CD14-positive monocyte (primary cell): ENCODE data around the gene KCNQ1OT1. TPM values are rescaled to one million over a fixed set of nuclear protein-coding genes. Genes with fewer than 3 reads are reported as not detected.

ENCODE experiments used
- DNase-seq, 3 donors: peaks; one replicate each; pipeline ENCODE4 v3.0.0-alpha.2; 2011 to 2022
- H2AFZ ChIP-seq: 2 replicates; pipeline ENCODE4 v1.6.0; 2012; ENCODE audit warnings: mild to moderate bottlenecking, low read depth, low read length, inconsistent platforms; ENCODE audit not compliant: insufficient read depth, poor library complexity, severe bottlenecking
- H3K27ac ChIP-seq, 2 donors: 1 replicate in 1 of 2; 2 replicates in 1 of 2; pipeline ENCODE4 v1.5.1; 2012 to 2013; ENCODE audit warnings: low read length in 2 of 2, control low read depth in 1 of 2, inconsistent platforms in 1 of 2, low read depth in 1 of 2, mild to moderate bottlenecking in 1 of 2
- H3K27me3 ChIP-seq, 2 donors: one replicate each; pipeline versions ENCODE4 v1.6.0 to v1.6.1; 2011 to 2013; ENCODE audit warnings: low read length in 2 of 2; ENCODE audit not compliant: control insufficient read depth in 2 of 2, insufficient read depth in 2 of 2
- H3K36me3 ChIP-seq, 2 donors: replicated peaks in 1 of 2; 1 replicate in 1 of 2; 2 replicates in 1 of 2; pipeline versions ENCODE4 v1.5.1 to v1.6.1; 2012 to 2013; ENCODE audit warnings: low read length in 2 of 2, control low read depth in 1 of 2, inconsistent platforms in 1 of 2, mild to moderate bottlenecking in 1 of 2; ENCODE audit not compliant: insufficient read depth in 2 of 2, control insufficient read depth in 1 of 2
- H3K4me1 ChIP-seq, 2 donors: 1 replicate in 1 of 2; 2 replicates in 1 of 2; pipeline versions ENCODE4 v1.5.1 to v1.6.1; 2012 to 2013; ENCODE audit warnings: low read length in 2 of 2, control low read depth in 1 of 2, inconsistent platforms in 1 of 2, mild to moderate bottlenecking in 1 of 2, moderate library complexity in 1 of 2; ENCODE audit not compliant: insufficient read depth in 2 of 2, control insufficient read depth in 1 of 2
- H3K4me2 ChIP-seq: replicated peaks from 2 replicates; pipeline ENCODE3; 2012; ENCODE audit warnings: low read length, moderate library complexity, mild to moderate bottlenecking; ENCODE audit not compliant: poor library complexity, severe bottlenecking; ENCODE audit errors: extremely low read depth
- H3K4me3 ChIP-seq, 3 experiments: fragments of 200-600 bp in 1 of 3; sonication (generic) in 1 of 3; replicated peaks in 1 of 3; 1 replicate in 2 of 3; 2 replicates in 1 of 3; pipeline ENCODE4 v1.5.1; 2011 to 2013; ENCODE audit warnings: low read length in 3 of 3, mild to moderate bottlenecking in 3 of 3, control low read depth in 2 of 3, low read depth in 2 of 3, inconsistent platforms in 1 of 3, moderate library complexity in 1 of 3
- H3K79me2 ChIP-seq: 2 replicates; pipeline ENCODE4 v1.6.0; 2012; ENCODE audit warnings: mild to moderate bottlenecking, control low read depth, inconsistent platforms, low read length, moderate library complexity; ENCODE audit not compliant: insufficient read depth
- H3K9ac ChIP-seq: 2 replicates; pipeline ENCODE4 v1.6.0; 2017; ENCODE audit warnings: low read length, mild to moderate bottlenecking; ENCODE audit not compliant: insufficient read depth, poor library complexity, severe bottlenecking
- H3K9me3 ChIP-seq, 2 donors: replicated peaks in 1 of 2; 1 replicate in 1 of 2; 2 replicates in 1 of 2; pipeline versions ENCODE4 v1.5.1 to v1.6.1; 2012 to 2013; ENCODE audit warnings: low read length in 2 of 2, control low read depth in 1 of 2; ENCODE audit not compliant: control insufficient read depth in 1 of 2, insufficient read depth in 1 of 2
- H4K20me1 ChIP-seq: 2 replicates; pipeline ENCODE4 v1.6.0; 2012; ENCODE audit warnings: mild to moderate bottlenecking, low read length, control low read depth, moderate library complexity; ENCODE audit not compliant: insufficient read depth
- H3K27ac Mint-ChIP-seq, 7 donors: one replicate each; pipeline ENCODE4 v1.8.0; 2020; ENCODE audit warnings: mild to moderate bottlenecking in 7 of 7, mixed read lengths in 7 of 7, moderate library complexity in 6 of 7, inconsistent platforms in 2 of 7
- H3K27me3 Mint-ChIP-seq, 3 donors: one replicate each; pipeline ENCODE4 v1.8.0; 2021 to 2022; ENCODE audit warnings: low read depth in 3 of 3, mild to moderate bottlenecking in 3 of 3, mixed read lengths in 3 of 3, moderate library complexity in 3 of 3, inconsistent platforms in 1 of 3
- H3K36me3 Mint-ChIP-seq, 2 donors: one replicate each; pipeline ENCODE4 v1.8.0; 2020; ENCODE audit warnings: mixed read lengths in 2 of 2, inconsistent platforms in 1 of 2, mild to moderate bottlenecking in 1 of 2
- H3K4me1 Mint-ChIP-seq: one replicate; pipeline ENCODE4 v1.8.0; 2020; ENCODE audit warnings: mild to moderate bottlenecking, mixed read lengths
- H3K4me3 Mint-ChIP-seq, 2 donors: one replicate each; pipeline ENCODE4 v1.8.0; 2020; ENCODE audit warnings: mild to moderate bottlenecking in 2 of 2, mixed read lengths in 2 of 2, moderate library complexity in 1 of 2
- H3K9me3 Mint-ChIP-seq, 7 donors: one replicate each; pipeline ENCODE4 v1.8.0; 2020 to 2022; ENCODE audit warnings: mixed read lengths in 7 of 7, mild to moderate bottlenecking in 6 of 7, moderate library complexity in 6 of 7, inconsistent platforms in 2 of 7
- WGBS: methylation state at CpG from one replicate; pipeline ENCODE4 v1.1.5; 2013; ENCODE audit warnings: missing lambda C conversion rate; ENCODE audit not compliant: insufficient coverage; 5-methylcytosine and 5-hydroxymethylcytosine counted together
- intact Hi-C, 2 donors: fragments of 100-400 bp; cut with micrococcal nuclease; formaldehyde crosslinking; loops; one replicate each; pipeline versions ENCODE4 v1.15.0 to v1.15.1; 2023
- polyA plus RNA-seq, 3 donors: library from polyadenylated mRNA; depleted of rRNA in 1 of 3; unstranded in 2 of 3; stranded (reverse) in 1 of 3; fragments of 300-500 nt in 2 of 3; fragments of >200 nt in 1 of 3; fragmentation: Illumina TruSeq in 2 of 3; gene quantifications; 1 replicate in 2 of 3; 2 replicates in 1 of 3; pipeline ENCODE4 v1.2.3, GENCODE V29; 2012 to 2021
- TF ChIP-seq, protein P1 (sequence below): fragments of 200-600 bp; IDR thresholded peaks from one replicate; pipeline ENCODE4 v1.8.0; 2022; ENCODE audit warnings: antibody characterized with exemption, mild to moderate bottlenecking

Gene KCNQ1OT1
- polyA plus RNA-seq, 3 donors = 0.01 to 0.04 (median 0.03) TPM

DNA sequence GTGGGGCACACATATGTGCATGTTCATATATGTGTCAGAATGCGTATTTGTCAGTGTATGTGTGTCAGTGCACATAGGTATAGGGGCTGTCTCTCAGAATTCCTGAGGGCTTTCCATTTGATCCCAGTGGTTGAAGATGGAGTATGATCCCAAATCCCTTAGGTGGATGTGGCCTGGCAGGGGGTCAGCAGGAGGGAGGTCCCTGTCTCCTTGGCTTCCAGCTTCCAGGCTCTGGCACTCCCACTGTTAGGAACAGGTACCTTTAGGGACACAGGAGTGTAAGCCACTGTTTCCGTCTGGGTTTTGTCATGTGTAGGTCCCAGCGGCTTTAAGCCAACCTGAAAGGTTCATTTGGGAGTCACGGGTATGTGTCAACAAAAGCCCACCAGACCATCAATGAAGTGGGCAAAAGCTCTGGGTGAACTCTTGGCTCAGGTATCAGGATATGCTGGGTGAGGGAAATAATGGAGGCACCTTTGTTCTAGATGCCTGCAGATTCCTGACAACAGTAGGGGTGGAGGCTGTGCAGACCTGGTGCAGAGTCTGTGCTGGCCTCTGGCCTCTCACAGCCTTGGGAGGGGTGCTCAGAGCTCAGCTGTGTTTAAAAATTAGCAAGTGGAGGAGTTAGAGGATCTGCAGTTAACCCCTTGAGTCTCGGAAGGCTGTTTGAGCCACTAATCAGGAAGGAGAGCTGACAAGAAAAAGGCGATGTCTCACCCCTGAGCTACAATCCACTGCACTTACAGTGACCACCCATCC is 9.0 kb downstream of the KCNQ1OT1 start:
- no peak for DNase-seq
- H3K9me3 ChIP-seq = no peaks in the 10 kb centered on the region
- no peak overlapping the region for H3K4me3 ChIP-seq
- Mint-ChIP-seq H3K4me3 (no peak overlapping the region), H3K9me3 (no peaks in the 10 kb centered on the region), H3K27ac (no peak overlapping the region), H3K4me1 (peaks cover 7% of the 10 kb centered on the region), H3K36me3 (peaks cover 27 to 38% of the 10 kb centered on the region in 2 donors), H3K27me3 (peaks cover 0 to 2% (median 0%) of the 10 kb centered on the region in 3 donors)
- peaks cover 9 to 43% of the 10 kb centered on the region in 2 donors for H3K36me3 ChIP-seq
- TF ChIP-seq, protein P1, sequence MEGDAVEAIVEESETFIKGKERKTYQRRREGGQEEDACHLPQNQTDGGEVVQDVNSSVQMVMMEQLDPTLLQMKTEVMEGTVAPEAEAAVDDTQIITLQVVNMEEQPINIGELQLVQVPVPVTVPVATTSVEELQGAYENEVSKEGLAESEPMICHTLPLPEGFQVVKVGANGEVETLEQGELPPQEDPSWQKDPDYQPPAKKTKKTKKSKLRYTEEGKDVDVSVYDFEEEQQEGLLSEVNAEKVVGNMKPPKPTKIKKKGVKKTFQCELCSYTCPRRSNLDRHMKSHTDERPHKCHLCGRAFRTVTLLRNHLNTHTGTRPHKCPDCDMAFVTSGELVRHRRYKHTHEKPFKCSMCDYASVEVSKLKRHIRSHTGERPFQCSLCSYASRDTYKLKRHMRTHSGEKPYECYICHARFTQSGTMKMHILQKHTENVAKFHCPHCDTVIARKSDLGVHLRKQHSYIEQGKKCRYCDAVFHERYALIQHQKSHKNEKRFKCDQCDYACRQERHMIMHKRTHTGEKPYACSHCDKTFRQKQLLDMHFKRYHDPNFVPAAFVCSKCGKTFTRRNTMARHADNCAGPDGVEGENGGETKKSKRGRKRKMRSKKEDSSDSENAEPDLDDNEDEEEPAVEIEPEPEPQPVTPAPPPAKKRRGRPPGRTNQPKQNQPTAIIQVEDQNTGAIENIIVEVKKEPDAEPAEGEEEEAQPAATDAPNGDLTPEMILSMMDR = no peak
- H3K27ac ChIP-seq = no peak overlapping the region
- H3K4me1 ChIP-seq = no peaks in the 10 kb centered on the region
- H3K79me2 ChIP-seq = no peaks in the 10 kb centered on the region
- H3K27me3 ChIP-seq = no peaks in the 10 kb centered on the region
- no peak overlapping the region for H3K4me2 ChIP-seq
- intact Hi-C loops = loop anchor here in 1 of 2 donors (10.0 kb wide), 1 partner anchor 194 kb away; the partner anchor contains the start of gene CDKN1C
- no peak overlapping the region for H2AFZ ChIP-seq
- WGBS = 97% methylated on average over 6 of the region's 6 CpGs
- H3K9ac ChIP-seq = no peak overlapping the region
- peaks cover 96% of the 10 kb centered on the region for H4K20me1 ChIP-seq

DNA sequence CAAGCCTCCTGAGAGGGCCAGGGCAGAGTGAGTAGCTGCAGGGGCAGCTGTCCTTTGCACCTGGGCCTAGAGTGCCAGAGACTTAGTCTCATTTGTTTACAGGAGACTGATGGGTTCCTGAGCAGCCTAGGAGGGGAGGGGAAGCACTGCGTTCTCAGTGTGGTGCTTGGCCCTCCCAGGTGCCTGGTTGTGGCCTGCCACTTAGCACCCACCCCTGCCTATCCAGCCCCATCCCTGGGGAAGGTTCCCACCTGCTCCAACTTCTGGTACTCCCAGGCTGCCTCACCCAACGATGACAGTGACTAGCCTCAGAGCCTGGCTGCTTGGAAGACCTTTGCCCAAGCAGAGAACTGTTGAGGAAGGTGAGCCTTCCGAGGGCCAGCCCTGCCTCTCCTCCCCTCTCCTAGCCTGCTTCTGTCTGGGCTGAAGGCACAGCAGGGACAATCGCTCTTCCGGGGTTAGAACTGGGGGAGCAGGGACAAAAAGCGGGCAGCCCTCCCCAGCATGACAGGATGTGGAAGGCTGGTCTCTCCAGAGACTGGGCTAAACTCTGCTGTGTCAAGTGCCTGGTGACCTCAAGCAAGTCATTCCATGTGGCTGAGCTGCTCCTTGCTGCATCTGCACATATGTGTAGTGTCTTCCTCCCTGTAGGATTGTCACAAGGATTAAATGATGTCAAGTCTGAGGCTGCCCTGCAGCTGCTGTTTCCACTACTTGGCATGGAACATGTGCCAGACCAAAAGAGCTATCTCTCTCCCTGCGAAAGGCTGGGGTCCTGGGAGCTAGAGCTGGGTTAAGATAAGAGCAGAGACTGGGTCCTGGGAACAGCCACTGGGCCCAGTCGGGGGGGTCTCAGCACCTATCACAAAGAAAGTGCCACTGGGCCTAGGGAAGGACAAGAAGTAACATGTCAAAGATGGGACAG is 9.9 kb downstream of the KCNQ1OT1 start:
- H3K4me3 ChIP-seq = no peak overlapping the region
- H3K4me1 ChIP-seq = no peaks in the 10 kb centered on the region
- DNase-seq = no peak
- no peaks in the 10 kb centered on the region for H3K27me3 Mint-ChIP-seq
- intact Hi-C loops = loop anchor here in 1 of 2 donors (10.0 kb wide), 1 partner anchor 195 kb away; the partner anchor contains the start of gene CDKN1C
- H3K9ac ChIP-seq = no peak overlapping the region
- no peak overlapping the region for H3K4me3 Mint-ChIP-seq
- no peak overlapping the region for H2AFZ ChIP-seq
- TF ChIP-seq, protein P1 = no peak
- H3K4me1 Mint-ChIP-seq = peaks cover 7% of the 10 kb centered on the region
- H4K20me1 ChIP-seq = peaks cover 95% of the 10 kb centered on the region
- H3K9me3 Mint-ChIP-seq = no peaks in the 10 kb centered on the region
- no peak overlapping the region for H3K27ac Mint-ChIP-seq
- no peaks in the 10 kb centered on the region for H3K79me2 ChIP-seq
- 96% methylated on average over 7 of the region's 8 CpGs for WGBS
- H3K36me3 Mint-ChIP-seq = peaks cover 27 to 37% of the 10 kb centered on the region in 2 donors
- no peak overlapping the region for H3K4me2 ChIP-seq
- H3K9me3 ChIP-seq = no peaks in the 10 kb centered on the region
- no peaks in the 10 kb centered on the region for H3K27me3 ChIP-seq
- H3K36me3 ChIP-seq = peaks cover 17 to 51% of the 10 kb centered on the region in 2 donors
- H3K27ac ChIP-seq = no peak overlapping the region
